GM21367 (cell line): ENCODE data around the gene DMWD.

Experiments used
- ATAC-seq: cut with Tn5 transposase; IDR thresholded peaks from one replicate; pipeline ENCODE4 v1.9.1; 2021; ENCODE audit not compliant: unreplicated experiment

DMWD gene

DNA sequence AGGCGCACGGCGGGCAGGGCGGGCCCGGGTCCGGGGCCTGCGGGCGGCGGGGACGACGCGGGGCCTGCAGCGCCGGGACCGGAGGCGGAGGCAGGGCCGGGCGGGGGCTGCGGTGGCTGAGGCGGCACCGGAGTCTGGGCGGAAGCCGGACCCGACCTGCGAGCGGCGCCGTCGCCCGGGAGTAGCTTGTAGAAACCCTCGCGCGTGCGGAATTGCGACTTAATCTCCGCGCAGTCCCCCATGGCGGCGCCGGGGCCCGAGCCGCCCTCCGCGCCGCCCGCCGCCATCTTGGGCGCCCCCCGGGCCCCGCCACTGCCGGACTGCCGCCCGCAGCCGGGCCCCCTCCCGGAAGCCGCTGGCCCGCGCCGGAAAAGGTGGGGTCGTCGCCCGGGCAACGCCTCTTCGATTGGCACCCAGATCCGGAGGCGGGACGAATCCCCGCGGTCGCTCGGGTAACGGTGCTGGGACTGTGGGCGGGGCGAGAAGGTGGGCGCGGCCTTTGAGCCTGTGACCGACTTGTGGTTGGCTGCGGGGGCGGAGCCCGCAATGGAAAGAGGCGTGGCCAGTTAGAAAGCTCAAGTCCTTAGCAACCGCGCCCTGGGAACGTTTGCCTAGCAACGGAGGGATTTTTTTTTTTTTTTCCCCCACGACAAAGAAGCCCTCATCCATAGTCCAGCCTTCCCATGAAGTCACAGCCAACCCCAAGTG is at the start of gene DMWD:
Gene DMWD (minus strand): TSS at position 376 of the 708 bp plus-strand sequence. CDS start 89 bp downstream, at position 287.
- ATAC-seq, result peak; percentile 87

DNA sequence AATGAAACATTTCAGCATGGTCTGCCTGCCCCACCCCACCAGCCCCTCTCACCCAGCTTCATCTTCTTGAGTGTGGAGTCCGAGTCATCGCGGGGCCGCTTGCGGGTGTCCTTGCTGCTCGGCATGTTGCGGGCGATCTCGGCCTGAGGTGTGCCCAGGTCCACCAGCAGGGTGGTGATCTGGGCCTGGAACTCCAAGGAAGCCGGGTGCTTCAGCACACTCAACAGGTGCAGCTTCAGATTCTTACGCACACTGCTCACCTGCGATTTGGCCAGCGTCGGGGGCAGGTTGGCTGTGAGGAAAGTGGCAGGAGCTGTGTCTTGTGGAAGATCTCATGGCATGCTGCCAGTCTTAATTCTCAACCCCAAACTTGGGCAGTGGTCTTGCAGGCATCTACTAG is 49.6 kb upstream of the DMWD start:
- ATAC-seq, result no peak

DNA sequence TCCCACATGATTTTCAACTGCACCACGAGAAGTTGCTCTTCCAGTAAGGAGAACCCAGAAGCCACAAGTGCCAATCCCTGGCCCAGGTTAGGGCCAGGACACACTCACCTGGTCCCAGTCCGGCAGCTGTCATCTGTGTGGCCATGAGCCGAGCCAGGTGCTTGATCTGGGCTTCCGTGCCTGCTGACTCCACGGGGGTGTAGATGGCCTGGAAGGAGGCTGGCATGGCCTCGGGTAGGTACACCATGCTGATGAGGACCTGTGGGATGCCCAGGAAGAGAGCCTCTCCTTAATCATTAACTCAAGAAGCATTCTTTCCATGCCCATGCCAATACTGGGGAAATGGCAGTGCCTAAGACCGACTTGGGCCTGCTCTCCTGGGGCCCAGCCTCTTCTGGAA is 42.3 kb upstream of the DMWD start:
- ATAC-seq, result no peak

GRCh38 chr19:45828945-45829344 is 36.3 kb upstream of the DMWD start:
- no peak for ATAC-seq

DNA sequence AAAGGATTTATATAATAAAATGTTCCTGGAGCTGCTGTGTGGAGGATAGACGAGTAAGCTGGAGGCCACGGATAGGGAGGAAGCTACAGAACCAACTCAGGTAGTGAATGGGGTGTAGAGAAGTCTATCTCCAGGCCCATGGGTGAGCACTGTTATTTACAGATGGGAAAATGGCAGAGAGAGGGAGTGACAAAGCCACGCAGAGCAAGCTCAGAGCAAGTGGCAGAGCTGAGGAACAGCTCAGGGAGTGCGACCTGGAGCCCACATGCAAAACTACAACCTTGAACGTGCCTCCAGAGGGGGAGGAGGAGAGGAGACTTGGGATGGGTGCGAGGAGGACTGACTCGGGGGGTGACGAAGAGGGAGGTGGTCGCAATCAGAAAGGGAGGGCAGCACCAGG is 35.9 kb upstream of the DMWD start:
- ATAC-seq, result no peak

DNA sequence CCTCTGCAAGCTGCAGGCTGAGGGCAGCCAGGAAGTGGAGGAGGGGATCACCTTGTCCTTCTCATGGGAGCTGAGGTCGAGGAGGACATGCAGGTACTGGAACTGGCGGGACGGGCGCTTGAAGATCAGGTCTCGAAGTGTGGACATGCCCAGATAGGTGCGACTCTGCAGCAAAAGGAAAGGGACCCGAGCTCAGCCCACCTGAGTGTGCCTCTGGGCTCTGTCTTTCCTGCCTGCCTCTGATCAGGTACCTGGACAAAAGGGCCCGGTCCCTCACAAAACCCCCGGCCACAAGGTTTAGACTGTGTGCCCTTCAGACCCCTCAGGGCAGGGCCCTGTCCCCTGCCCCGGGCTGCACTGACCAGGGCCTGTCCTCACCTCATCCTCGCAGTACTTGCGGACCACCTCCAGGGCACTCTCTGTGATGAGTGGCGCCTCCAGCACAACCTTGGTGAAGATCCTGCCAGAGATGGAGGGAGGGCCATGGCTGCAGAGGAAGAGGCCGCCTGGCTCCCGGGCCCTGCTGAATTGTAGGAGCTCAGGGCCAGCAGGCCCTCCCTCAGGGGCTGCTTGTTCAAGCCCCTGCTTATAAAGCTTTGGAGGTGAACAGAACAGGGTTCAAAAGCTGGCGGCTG is 34.9 kb upstream of the DMWD start:
- no peak for ATAC-seq

DNA sequence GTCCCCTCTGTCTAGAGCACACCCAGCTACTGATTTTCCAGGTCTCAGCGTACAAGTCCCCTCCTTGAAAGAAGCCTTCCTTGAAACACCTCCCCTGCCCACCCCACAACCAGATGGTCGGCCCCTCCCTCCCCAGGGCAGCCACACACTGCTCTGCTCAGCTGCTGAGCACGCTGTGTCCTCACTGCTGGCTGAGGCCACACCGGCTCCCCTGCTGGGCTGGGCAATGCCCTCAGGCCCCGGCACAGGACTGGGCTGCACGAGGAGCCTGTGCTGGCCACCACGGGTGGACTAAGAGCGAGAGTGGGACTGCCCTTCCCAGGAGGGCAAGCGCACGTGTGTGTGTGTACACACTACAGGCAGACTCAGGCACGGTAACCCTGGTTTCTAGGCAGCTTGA is 34.3 kb upstream of the DMWD start:
- no peak for ATAC-seq

- ATAC-seq, result no peak
Observed at GRCh38 chr19:45825917-45826893, 33.6 kb upstream of the DMWD start.

GRCh38 chr19:45825263-45825605 is 32.6 kb upstream of the DMWD start:
- ATAC-seq, result no peak

- no peak for ATAC-seq
Observed at GRCh38 chr19:45824531-45825262, 32.1 kb upstream of the DMWD start.

- no peak for ATAC-seq
Observed at GRCh38 chr19:45824041-45824471, 31.4 kb upstream of the DMWD start.

- no peak for ATAC-seq
Observed at GRCh38 chr19:45823182-45823581, 30.5 kb upstream of the DMWD start.

DNA sequence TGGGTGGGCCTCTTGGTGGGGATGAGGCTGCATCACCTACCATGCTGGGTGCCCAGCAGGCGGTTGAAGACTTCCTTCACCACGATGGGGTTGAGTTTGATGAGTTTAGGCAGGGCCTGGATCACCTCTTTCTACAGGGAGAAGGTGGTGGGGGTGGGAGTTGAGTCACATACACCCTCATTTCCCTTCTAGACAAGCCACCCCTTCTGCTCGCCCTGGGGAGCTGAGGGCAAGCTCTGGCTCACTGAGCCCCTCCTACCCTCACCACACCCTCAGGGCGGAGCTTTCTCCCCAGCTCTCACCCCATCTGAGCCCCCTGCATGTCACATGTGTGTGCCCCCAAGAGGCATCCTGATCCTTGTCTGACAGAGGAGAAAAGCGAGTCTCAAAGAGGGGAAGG is 30.1 kb upstream of the DMWD start:
- no peak for ATAC-seq

- no peak for ATAC-seq
Observed at GRCh38 chr19:45821570-45821969, 28.9 kb upstream of the DMWD start.

DNA sequence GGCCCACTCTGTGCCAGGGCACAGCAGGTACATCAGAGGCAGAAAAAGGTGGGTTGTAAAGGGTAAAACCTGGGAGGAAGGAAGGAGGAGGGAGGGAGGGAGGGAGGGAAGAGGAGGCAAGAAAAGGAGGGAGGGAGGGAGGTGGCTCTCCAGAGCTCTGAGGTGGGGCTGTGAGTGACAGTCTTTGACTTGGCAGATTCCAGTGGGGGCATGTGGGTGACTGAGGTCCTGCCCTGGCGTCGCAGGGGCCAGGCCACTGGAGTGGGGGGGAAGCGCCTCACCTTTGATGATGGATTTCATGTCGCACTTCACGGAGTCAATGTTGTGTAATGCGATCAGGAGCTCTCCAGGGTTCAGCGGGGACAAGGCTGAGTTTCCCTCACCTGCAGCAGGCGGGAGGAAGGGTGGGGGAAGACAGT is 28.5 kb upstream of the DMWD start:
- ATAC-seq, result no peak

- ATAC-seq, result no peak
Observed at GRCh38 chr19:45820413-45821102, 27.9 kb upstream of the DMWD start.

- no peak for ATAC-seq
Observed at GRCh38 chr19:45819769-45820168, 27.1 kb upstream of the DMWD start.

DNA sequence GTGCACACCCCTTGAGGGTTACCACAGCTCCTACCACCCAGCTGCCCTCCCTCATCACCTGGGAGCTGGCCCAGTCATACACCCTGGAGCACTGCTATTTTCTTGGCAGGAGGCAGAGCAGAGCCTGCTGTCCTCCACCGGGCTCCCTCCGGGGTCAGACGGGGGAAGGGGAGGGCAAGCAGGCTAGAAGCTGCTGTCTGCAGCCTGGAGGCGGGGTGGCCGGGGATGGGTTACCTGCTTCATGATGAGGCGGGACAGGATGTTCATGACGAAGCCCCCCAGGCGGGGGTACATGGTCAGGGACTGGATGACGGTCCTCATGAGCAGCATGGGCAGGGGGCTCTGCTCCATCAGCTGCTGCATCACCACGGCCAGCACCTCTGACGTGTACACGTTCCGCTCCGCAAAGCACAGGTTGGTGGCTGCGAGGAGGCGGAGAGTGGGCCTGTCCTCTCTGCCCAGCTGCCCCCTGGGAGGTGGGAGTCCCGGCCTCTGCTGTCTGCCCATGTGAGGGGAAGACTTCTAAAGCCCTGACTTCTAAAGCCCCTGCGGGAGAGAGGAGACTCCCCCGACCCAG is 25.2 kb upstream of the DMWD start:
- no peak for ATAC-seq

DNA sequence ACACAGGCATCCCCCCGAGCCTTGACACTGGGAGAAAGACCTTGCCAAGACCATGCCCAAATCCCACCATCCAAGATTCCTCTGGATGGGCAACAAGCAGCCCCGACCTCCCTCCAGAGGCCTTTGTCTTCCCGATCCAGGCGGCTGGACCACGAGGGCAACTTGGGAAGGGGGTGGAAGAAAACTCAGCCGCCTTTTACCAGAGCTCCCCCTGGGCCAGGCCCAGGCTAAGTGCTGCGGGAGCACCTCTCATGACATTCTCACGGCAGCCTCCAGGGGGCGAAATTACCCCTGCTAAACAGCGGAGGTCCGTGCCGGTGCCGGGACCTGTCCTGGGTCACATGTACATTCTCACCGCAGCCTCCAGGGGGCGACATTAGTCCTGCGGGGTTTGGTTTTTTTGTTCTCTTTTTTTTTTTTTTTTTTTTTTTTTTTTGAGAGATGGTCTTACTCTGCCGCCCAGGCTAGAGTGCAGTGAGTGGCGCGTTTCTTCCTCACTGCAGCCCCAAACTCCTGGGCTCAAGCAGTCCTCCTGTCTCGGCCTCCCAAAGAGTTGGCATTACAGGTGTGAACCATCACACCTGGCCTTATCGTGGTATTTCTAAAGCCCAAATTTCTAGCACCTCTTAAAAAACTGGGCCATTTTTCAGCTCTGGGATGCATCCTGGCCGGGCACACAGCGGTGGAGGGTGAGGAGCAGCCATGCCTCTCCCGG is 24.5 kb upstream of the DMWD start:
- no peak for ATAC-seq
